ENCODE data around the gene UFD1. TPM values are rescaled to one million over a fixed set of nuclear protein-coding genes. Genes with fewer than 3 reads are reported as not detected.
A peak's percentile ranks its signal among the peaks of the same experiment; 100 is the strongest.

UFD1 gene
- total and polyA plus RNA-seq, 2 donors (not counting 1 experiment from before 2014, with no cell fraction given), result 43.5 to 70.1 TPM

DNA sequence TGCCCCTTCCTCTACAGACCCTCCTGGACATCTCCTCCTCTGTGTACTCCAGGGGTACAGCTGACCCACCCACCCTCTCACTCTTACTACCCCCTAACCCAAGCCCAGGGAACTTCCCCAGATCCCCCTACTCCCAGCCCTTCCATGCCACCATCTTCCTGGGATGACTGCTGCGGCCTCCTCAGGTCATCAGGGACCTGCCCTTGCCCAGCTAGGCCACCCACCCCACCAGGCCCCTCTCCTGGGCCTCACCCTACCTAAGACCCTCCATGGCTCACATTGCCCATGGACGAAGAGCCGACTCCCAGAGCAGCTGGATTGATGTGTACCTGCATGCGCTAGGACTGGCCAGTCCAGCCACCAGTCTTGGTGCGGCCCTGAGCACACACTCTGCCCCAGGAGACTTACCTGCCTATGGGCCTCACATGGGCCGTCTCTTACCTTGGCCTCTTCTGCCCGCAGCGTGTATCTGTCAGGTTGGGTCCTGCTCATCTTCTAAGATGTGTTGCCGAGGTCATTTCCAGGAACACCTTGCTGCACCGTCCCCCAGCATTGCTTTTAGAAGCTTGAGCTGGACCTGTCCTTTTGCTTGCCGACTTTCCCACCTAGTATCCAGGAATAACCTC, 47.2 kb upstream of the UFD1 start:
- H3K79me2 ChIP-seq (ENCODE audit: control insufficient read depth, insufficient read depth, low read length), result no peaks in the 10 kb centered on the region
- H2AFZ ChIP-seq (ENCODE audit: insufficient read depth, low read depth, low read length, poor library complexity, severe bottlenecking), result no peak overlapping the region
- peaks cover 0 to 2% (median 0%) of the 10 kb centered on the region in 3 donors for H3K9me3 ChIP-seq (ENCODE audit: control extremely low read depth in 1 of 3, control insufficient read depth in 2 of 3, insufficient read depth in 1 of 3, low read length in 2 of 3)
- Mint-ChIP-seq H3K27ac (no peak overlapping the region), H3K27me3 (peaks cover 26% of the 10 kb centered on the region), H3K4me1 (peaks cover 12% of the 10 kb centered on the region), H3K9me3 (ENCODE audit: insufficient read depth) (no peaks in the 10 kb centered on the region), H3K4me3 (peak overlapping the region; percentile 32)
- no peak overlapping the region for H3K27ac ChIP-seq (ENCODE audit: low read length in 2 of 2)
- 96% methylated on average over 11 of the region's 11 CpGs for WGBS (ENCODE audit: insufficient coverage)
- no peak overlapping the region for H3K9ac ChIP-seq (ENCODE audit: low read length)
- ChIA-PET CTCF (no interaction called here), POLR2A (no interaction called here)
- intact Hi-C loops (cut with micrococcal nuclease), result no loop called here
- H3K4me3 ChIP-seq (ENCODE audit: control extremely low read depth in 1 of 5, extremely low read depth in 1 of 5, insufficient read depth in 1 of 5, low read depth in 2 of 5, low read length in 4 of 5), result no peak overlapping the region
- TF ChIP-seq, protein P1, sequence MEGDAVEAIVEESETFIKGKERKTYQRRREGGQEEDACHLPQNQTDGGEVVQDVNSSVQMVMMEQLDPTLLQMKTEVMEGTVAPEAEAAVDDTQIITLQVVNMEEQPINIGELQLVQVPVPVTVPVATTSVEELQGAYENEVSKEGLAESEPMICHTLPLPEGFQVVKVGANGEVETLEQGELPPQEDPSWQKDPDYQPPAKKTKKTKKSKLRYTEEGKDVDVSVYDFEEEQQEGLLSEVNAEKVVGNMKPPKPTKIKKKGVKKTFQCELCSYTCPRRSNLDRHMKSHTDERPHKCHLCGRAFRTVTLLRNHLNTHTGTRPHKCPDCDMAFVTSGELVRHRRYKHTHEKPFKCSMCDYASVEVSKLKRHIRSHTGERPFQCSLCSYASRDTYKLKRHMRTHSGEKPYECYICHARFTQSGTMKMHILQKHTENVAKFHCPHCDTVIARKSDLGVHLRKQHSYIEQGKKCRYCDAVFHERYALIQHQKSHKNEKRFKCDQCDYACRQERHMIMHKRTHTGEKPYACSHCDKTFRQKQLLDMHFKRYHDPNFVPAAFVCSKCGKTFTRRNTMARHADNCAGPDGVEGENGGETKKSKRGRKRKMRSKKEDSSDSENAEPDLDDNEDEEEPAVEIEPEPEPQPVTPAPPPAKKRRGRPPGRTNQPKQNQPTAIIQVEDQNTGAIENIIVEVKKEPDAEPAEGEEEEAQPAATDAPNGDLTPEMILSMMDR (IDR thresholded peaks at IDR 0.05), result no peak
- TF ChIP-seq EZH2 (IDR thresholded peaks at IDR 0.05; ENCODE audit: borderline replicate concordance, insufficient read depth, low read depth, low read length, poor library complexity, severe bottlenecking), result no peak
- H4K20me1 ChIP-seq (ENCODE audit: control insufficient read depth, insufficient read depth, low read length, poor library complexity, severe bottlenecking), result no peaks in the 10 kb centered on the region
- H3K36me3 ChIP-seq (replicated peaks in 1 of 2; ENCODE audit: control extremely low read depth in 1 of 2, control insufficient read depth in 1 of 2, extremely low read depth in 1 of 2, insufficient read depth in 2 of 2, low read length in 1 of 2), result no peaks in the 10 kb centered on the region
- no peak overlapping the region for H3K4me2 ChIP-seq (replicated peaks; ENCODE audit: low read depth, low read length, poor library complexity, severe bottlenecking)
- DNase-seq (no peak), ATAC-seq (ENCODE audit: low read depth) (no peak)
- peaks cover 8 to 22% of the 10 kb centered on the region in 2 donors for H3K4me1 ChIP-seq (ENCODE audit: control insufficient read depth in 2 of 2, insufficient read depth in 2 of 2, low read length in 2 of 2)
- peaks cover 0 to 41% (median 5%) of the 10 kb centered on the region in 4 experiments for H3K27me3 ChIP-seq (replicated peaks in 1 of 4; ENCODE audit: control extremely low read depth in 1 of 4, control insufficient read depth in 3 of 4, insufficient read depth in 4 of 4, low read length in 3 of 4)

GRCh38 chr22:19525666-19526065, 46.7 kb upstream of the UFD1 start:
- peaks cover 12% of the 10 kb centered on the region for H3K4me1 Mint-ChIP-seq
- H4K20me1 ChIP-seq (ENCODE audit: control insufficient read depth, insufficient read depth, low read length, poor library complexity, severe bottlenecking), result no peaks in the 10 kb centered on the region
- ChIA-PET POLR2A (no interaction called here), CTCF (no interaction called here)
- H3K27ac Mint-ChIP-seq, result no peak overlapping the region
- peaks cover 0 to 38% (median 5%) of the 10 kb centered on the region in 4 experiments for H3K27me3 ChIP-seq (replicated peaks in 1 of 4; ENCODE audit: control extremely low read depth in 1 of 4, control insufficient read depth in 3 of 4, insufficient read depth in 4 of 4, low read length in 3 of 4)
- no peak overlapping the region for H2AFZ ChIP-seq (ENCODE audit: insufficient read depth, low read depth, low read length, poor library complexity, severe bottlenecking)
- no peak overlapping the region for H3K27ac ChIP-seq (ENCODE audit: low read length in 2 of 2)
- no peaks in the 10 kb centered on the region for H3K79me2 ChIP-seq (ENCODE audit: control insufficient read depth, insufficient read depth, low read length)
- ATAC-seq (ENCODE audit: low read depth), result no peak
- no peaks in the 10 kb centered on the region for H3K9me3 Mint-ChIP-seq (ENCODE audit: insufficient read depth)
- peaks cover 26% of the 10 kb centered on the region for H3K27me3 Mint-ChIP-seq
- WGBS (ENCODE audit: insufficient coverage), result 75% methylated on average over 2 of the region's 3 CpGs
- peaks cover 0 to 2% (median 0%) of the 10 kb centered on the region in 3 donors for H3K9me3 ChIP-seq (ENCODE audit: control extremely low read depth in 1 of 3, control insufficient read depth in 2 of 3, insufficient read depth in 1 of 3, low read length in 2 of 3)
- no peak overlapping the region for H3K9ac ChIP-seq (ENCODE audit: low read length)
- TF ChIP-seq, protein P1 (IDR thresholded peaks at IDR 0.05), result no peak
- no peak for TF ChIP-seq EZH2 (IDR thresholded peaks at IDR 0.05; ENCODE audit: borderline replicate concordance, insufficient read depth, low read depth, low read length, poor library complexity, severe bottlenecking)
- H3K4me3 Mint-ChIP-seq, result peak overlapping the region; percentile 32
- no peak for DNase-seq
- H3K4me3 ChIP-seq (ENCODE audit: control extremely low read depth in 1 of 5, extremely low read depth in 1 of 5, insufficient read depth in 1 of 5, low read depth in 2 of 5, low read length in 4 of 5), result no peak overlapping the region
- no peaks in the 10 kb centered on the region for H3K36me3 ChIP-seq (replicated peaks in 1 of 2; ENCODE audit: control extremely low read depth in 1 of 2, control insufficient read depth in 1 of 2, extremely low read depth in 1 of 2, insufficient read depth in 2 of 2, low read length in 1 of 2)
- H3K4me2 ChIP-seq (replicated peaks; ENCODE audit: low read depth, low read length, poor library complexity, severe bottlenecking), result no peak overlapping the region
- H3K4me1 ChIP-seq (ENCODE audit: control insufficient read depth in 2 of 2, insufficient read depth in 2 of 2, low read length in 2 of 2), result peaks cover 8 to 22% of the 10 kb centered on the region in 2 donors
- intact Hi-C loops (cut with micrococcal nuclease), result no loop called here
